ENCODE data around the gene LOX. TPM values are rescaled to one million over a fixed set of nuclear protein-coding genes. Genes with fewer than 3 reads are reported as not detected.

The LOX gene
- total RNA-seq, 1 donor from 2014 or later: 0.27 TPM

DNA sequence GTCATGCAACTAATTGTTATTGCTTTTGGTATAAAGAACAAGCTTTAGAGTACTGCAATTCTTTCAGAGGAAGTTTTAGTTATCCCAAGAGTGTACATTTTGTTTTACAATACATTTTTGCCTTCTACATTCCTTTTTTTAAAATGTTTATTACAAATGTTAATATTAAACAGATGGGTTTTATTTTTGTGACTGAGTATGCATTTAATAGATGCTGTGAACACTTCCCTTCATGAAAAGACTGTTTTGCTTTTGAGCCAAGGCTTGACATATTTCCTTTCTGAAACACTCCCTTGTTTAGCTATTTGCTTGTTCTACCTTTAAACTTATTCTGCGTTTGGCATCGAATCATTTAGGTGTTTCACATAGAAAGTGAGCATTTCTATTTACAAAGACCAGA is 36.4 kb upstream of the LOX start:
- DNase-seq: no peak
- Mint-ChIP-seq H3K27ac (ENCODE audit: unreplicated experiment) (no peak overlapping the region), H3K27me3 (ENCODE audit: unreplicated experiment) (no peaks in the 10 kb centered on the region), H3K4me3 (ENCODE audit: unreplicated experiment) (no peak overlapping the region), H3K4me1 (ENCODE audit: low read depth, unreplicated experiment) (peaks cover 10% of the 10 kb centered on the region), H3K36me3 (ENCODE audit: unreplicated experiment) (no peaks in the 10 kb centered on the region), H3K9me3 (ENCODE audit: unreplicated experiment) (no peaks in the 10 kb centered on the region)
- TF ChIP-seq CTCF (IDR thresholded peaks at IDR 0.05; ENCODE audit: partially characterized antibody, unreplicated experiment): no peak

- Mint-ChIP-seq H3K27ac (ENCODE audit: unreplicated experiment) (no peak overlapping the region), H3K4me3 (ENCODE audit: unreplicated experiment) (no peak overlapping the region), H3K27me3 (ENCODE audit: unreplicated experiment) (no peaks in the 10 kb centered on the region), H3K4me1 (ENCODE audit: low read depth, unreplicated experiment) (peaks cover 10% of the 10 kb centered on the region), H3K36me3 (ENCODE audit: unreplicated experiment) (no peaks in the 10 kb centered on the region), H3K9me3 (ENCODE audit: unreplicated experiment) (no peaks in the 10 kb centered on the region)
- no peak for TF ChIP-seq CTCF (IDR thresholded peaks at IDR 0.05; ENCODE audit: partially characterized antibody, unreplicated experiment)
- no peak for DNase-seq
Measured at GRCh38 chr5:122112733-122113558, 34.9 kb upstream of the LOX start.

- H3K9me3 Mint-ChIP-seq (ENCODE audit: unreplicated experiment): no peaks in the 10 kb centered on the region
- TF ChIP-seq CTCF (IDR thresholded peaks at IDR 0.05; ENCODE audit: partially characterized antibody, unreplicated experiment): no peak
- no peaks in the 10 kb centered on the region for H3K36me3 Mint-ChIP-seq (ENCODE audit: unreplicated experiment)
- H3K27me3 Mint-ChIP-seq (ENCODE audit: unreplicated experiment): no peaks in the 10 kb centered on the region
- H3K4me1 Mint-ChIP-seq (ENCODE audit: low read depth, unreplicated experiment): peaks cover 10% of the 10 kb centered on the region
- no peak overlapping the region for H3K27ac Mint-ChIP-seq (ENCODE audit: unreplicated experiment)
- no peak overlapping the region for H3K4me3 Mint-ChIP-seq (ENCODE audit: unreplicated experiment)
- DNase-seq: no peak
Measured at GRCh38 chr5:122112063-122112462, 34.0 kb upstream of the LOX start.

DNA sequence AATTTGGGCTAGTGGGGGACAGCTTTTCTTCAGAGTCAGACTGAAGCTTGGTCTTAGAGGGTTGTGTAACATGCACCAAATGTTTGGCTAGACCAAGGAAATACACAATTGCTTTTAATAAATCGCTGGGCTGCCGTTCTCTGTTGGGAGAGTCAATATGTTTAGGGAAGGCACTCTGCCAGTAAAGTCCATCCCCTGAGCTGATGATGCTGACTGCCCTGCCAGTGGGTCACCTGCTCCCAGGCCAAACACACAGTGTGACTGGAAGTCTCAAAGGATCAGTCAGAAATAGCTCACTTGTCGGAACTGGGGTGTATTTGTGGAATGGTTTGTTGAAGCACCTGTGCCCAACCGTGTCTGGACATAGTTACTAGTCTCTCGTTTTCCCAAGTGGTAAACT is 33.4 kb upstream of the LOX start:
- Mint-ChIP-seq H3K9me3 (ENCODE audit: unreplicated experiment) (no peaks in the 10 kb centered on the region), H3K4me3 (ENCODE audit: unreplicated experiment) (no peak overlapping the region), H3K36me3 (ENCODE audit: unreplicated experiment) (no peaks in the 10 kb centered on the region), H3K27ac (ENCODE audit: unreplicated experiment) (no peak overlapping the region), H3K27me3 (ENCODE audit: unreplicated experiment) (no peaks in the 10 kb centered on the region), H3K4me1 (ENCODE audit: low read depth, unreplicated experiment) (peaks cover 12% of the 10 kb centered on the region)
- no peak for DNase-seq
- TF ChIP-seq CTCF (IDR thresholded peaks at IDR 0.05; ENCODE audit: partially characterized antibody, unreplicated experiment): no peak

DNA sequence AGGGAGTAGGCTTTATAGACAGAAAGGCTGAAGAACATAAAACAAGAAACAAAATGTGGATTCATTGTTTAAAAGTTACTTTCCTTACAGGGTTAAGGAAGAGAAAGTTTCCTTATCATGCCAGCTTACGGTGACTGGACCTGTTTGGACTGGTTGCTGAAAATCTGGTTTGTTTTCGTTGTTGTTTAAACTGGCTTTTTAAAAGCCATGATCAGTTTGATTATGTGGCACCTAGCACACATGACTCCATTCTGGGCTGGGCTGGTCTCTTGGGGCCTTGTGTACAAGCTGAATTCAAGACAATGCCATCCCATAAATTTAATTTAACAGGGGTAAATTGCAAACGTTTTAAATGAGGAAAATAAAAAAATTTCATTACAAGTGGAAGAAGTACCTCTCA is 32.9 kb upstream of the LOX start:
- peaks cover 12% of the 10 kb centered on the region for H3K4me1 Mint-ChIP-seq (ENCODE audit: low read depth, unreplicated experiment)
- H3K9me3 Mint-ChIP-seq (ENCODE audit: unreplicated experiment): no peaks in the 10 kb centered on the region
- H3K27me3 Mint-ChIP-seq (ENCODE audit: unreplicated experiment): no peaks in the 10 kb centered on the region
- no peak for TF ChIP-seq CTCF (IDR thresholded peaks at IDR 0.05; ENCODE audit: partially characterized antibody, unreplicated experiment)
- H3K36me3 Mint-ChIP-seq (ENCODE audit: unreplicated experiment): no peaks in the 10 kb centered on the region
- H3K27ac Mint-ChIP-seq (ENCODE audit: unreplicated experiment): no peak overlapping the region
- no peak for DNase-seq
- H3K4me3 Mint-ChIP-seq (ENCODE audit: unreplicated experiment): no peak overlapping the region
